8988T (cell line): ENCODE measurements around the gene OR8H2.
"Not testable (repeated sequence)": the region's sequence is repeated elsewhere in the genome, so short reads cannot be mapped to it uniquely, and the experiment has no call there.

Source experiments
- DNase-seq: peaks from one replicate; pipeline ENCODE4 v3.0.0; 2011

Gene OR8H2

GRCh38 chr11:56103210-56103737 is at the start of gene OR8H2:
TSS of gene OR8H2 (plus strand) at chr11:56103687. CDS start at chr11:56105043, 1,356 bp downstream.
- no peak for DNase-seq

- not testable (repeated sequence) for DNase-seq
Measured at GRCh38 chr11:56056366-56056765, 47.1 kb upstream of the OR8H2 start.

GRCh38 chr11:56057661-56058237 is 45.7 kb upstream of the OR8H2 start:
- DNase-seq: not testable (repeated sequence)

GRCh38 chr11:56058260-56058780 is 45.2 kb upstream of the OR8H2 start:
- DNase-seq: not testable (repeated sequence)

GRCh38 chr11:56066980-56067379 is 36.5 kb upstream of the OR8H2 start:
- DNase-seq: no peak

GRCh38 chr11:56089697-56090096 is 13.8 kb upstream of the OR8H2 start:
- DNase-seq: no peak

GRCh38 chr11:56093008-56093407 is 10.5 kb upstream of the OR8H2 start, which contains the start of gene OR8I2:
TSS of gene OR8I2 (plus strand) at chr11:56093308. CDS start at chr11:56093308, 0 bp downstream.
- no peak for DNase-seq

- DNase-seq: no peak
Measured at GRCh38 chr11:56122073-56122472, 18.6 kb downstream of the OR8H2 start, which contains the start of gene OR8H3. TSS of gene OR8H3 (plus strand) at chr11:56122373. CDS start at chr11:56122373, 0 bp downstream.

- no peak for DNase-seq
Measured at GRCh38 chr11:56140151-56140661, 36.7 kb downstream of the OR8H2 start, which contains the start of gene OR8J3. TSS of gene OR8J3 (minus strand) at chr11:56140201. CDS start at chr11:56137718, 2,483 bp downstream.

- not testable (repeated sequence) for DNase-seq
Measured at GRCh38 chr11:56143681-56144080, 40.2 kb downstream of the OR8H2 start.

- DNase-seq: no peak
Measured at GRCh38 chr11:56151376-56151775, 47.9 kb downstream of the OR8H2 start.

- no peak for DNase-seq
Measured at GRCh38 chr11:56152333-56152732, 48.8 kb downstream of the OR8H2 start.
